ENCODE measurements around the gene NUP107.

The NUP107 gene

GRCh38 chr12:68749443-68749842, 62.7 kb downstream of the NUP107 start:
- no peak overlapping the region for H3K4me3 ChIP-seq
- H3K4me1 ChIP-seq: peaks cover 13% of the 10 kb centered on the region
- DNase-seq (ENCODE audit: low spot score in 2 of 2): no peak
- no peaks in the 10 kb centered on the region for H3K9me3 ChIP-seq
- no peaks in the 10 kb centered on the region for H3K27me3 ChIP-seq (ENCODE audit: low read depth)
- in situ Hi-C loops (cut with MboI; ENCODE audit: low sequenced_read_pairs): no loop called here
- H3K36me3 ChIP-seq (replicated peaks): peaks cover 3% of the 10 kb centered on the region; the same call in 1 of the 2 replicates

- in situ Hi-C loops (cut with MboI; ENCODE audit: low sequenced_read_pairs): no loop called here
Measured at GRCh38 chr12:68749861-68750260, 63.1 kb downstream of the NUP107 start.

GRCh38 chr12:68750506-68750905, 63.7 kb downstream of the NUP107 start:
- in situ Hi-C loops (cut with MboI; ENCODE audit: low sequenced_read_pairs): no loop called here
- Histone ChIP-seq H3K9me3 (no peaks in the 10 kb centered on the region), H3K4me3 (no peak overlapping the region), H3K4me1 (peaks cover 11% of the 10 kb centered on the region), H3K36me3 (replicated peaks) (peaks cover 3% of the 10 kb centered on the region; the same call in 1 of the 2 replicates), H3K27me3 (ENCODE audit: low read depth) (no peaks in the 10 kb centered on the region)
- no peak for DNase-seq (ENCODE audit: low spot score in 2 of 2)

More at GRCh38 chr12:68749861-68750260, 63.1 kb downstream of the NUP107 start:
- Histone ChIP-seq H3K4me1 (peaks cover 13% of the 10 kb centered on the region), H3K36me3 (replicated peaks) (peaks cover 3% of the 10 kb centered on the region; the same call in 1 of the 2 replicates), H3K4me3 (no peak overlapping the region), H3K27me3 (ENCODE audit: low read depth) (no peaks in the 10 kb centered on the region), H3K9me3 (no peaks in the 10 kb centered on the region)
- DNase-seq (ENCODE audit: low spot score in 2 of 2): no peak

- DNase-seq (ENCODE audit: low spot score in 2 of 2): no peak
- H3K9me3 ChIP-seq: no peaks in the 10 kb centered on the region
- H3K4me1 ChIP-seq: no peaks in the 10 kb centered on the region
- no peak overlapping the region for H3K4me3 ChIP-seq
- peaks cover 15% of the 10 kb centered on the region; the same call in 1 of the 2 replicates for H3K36me3 ChIP-seq (replicated peaks)
- in situ Hi-C loops (cut with MboI; ENCODE audit: low sequenced_read_pairs): no loop called here
- no peaks in the 10 kb centered on the region for H3K27me3 ChIP-seq (ENCODE audit: low read depth)
Measured at GRCh38 chr12:68755536-68756243, 68.9 kb downstream of the NUP107 start.

- Histone ChIP-seq H3K4me1 (no peaks in the 10 kb centered on the region), H3K4me3 (no peak overlapping the region), H3K36me3 (replicated peaks) (peaks cover 20% of the 10 kb centered on the region), H3K27me3 (ENCODE audit: low read depth) (no peaks in the 10 kb centered on the region), H3K9me3 (no peaks in the 10 kb centered on the region)
- in situ Hi-C loops (cut with MboI; ENCODE audit: low sequenced_read_pairs): no loop called here
- no peak for DNase-seq (ENCODE audit: low spot score in 2 of 2)
Measured at GRCh38 chr12:68759852-68760251, 73.1 kb downstream of the NUP107 start.

- no peak overlapping the region for H3K4me3 ChIP-seq
- H3K36me3 ChIP-seq (replicated peaks): peaks cover 20% of the 10 kb centered on the region
- DNase-seq (ENCODE audit: low spot score in 2 of 2): no peak
- H3K9me3 ChIP-seq: no peaks in the 10 kb centered on the region
- in situ Hi-C loops (cut with MboI; ENCODE audit: low sequenced_read_pairs): no loop called here
- no peaks in the 10 kb centered on the region for H3K27me3 ChIP-seq (ENCODE audit: low read depth)
- H3K4me1 ChIP-seq: no peaks in the 10 kb centered on the region
Measured at GRCh38 chr12:68760806-68761441, 74.1 kb downstream of the NUP107 start.

- in situ Hi-C loops (cut with MboI; ENCODE audit: low sequenced_read_pairs): no loop called here
- Histone ChIP-seq H3K4me1 (no peaks in the 10 kb centered on the region), H3K27me3 (ENCODE audit: low read depth) (no peaks in the 10 kb centered on the region), H3K9me3 (no peaks in the 10 kb centered on the region), H3K36me3 (replicated peaks) (peaks cover 19% of the 10 kb centered on the region), H3K4me3 (no peak overlapping the region)
- DNase-seq (ENCODE audit: low spot score in 2 of 2): no peak
Measured at GRCh38 chr12:68761442-68761812, 74.6 kb downstream of the NUP107 start.

GRCh38 chr12:68761901-68762630, 75.3 kb downstream of the NUP107 start:
- no peaks in the 10 kb centered on the region for H3K27me3 ChIP-seq (ENCODE audit: low read depth)
- DNase-seq (ENCODE audit: low spot score in 2 of 2): no peak
- peaks cover 16% of the 10 kb centered on the region for H3K36me3 ChIP-seq (replicated peaks)
- H3K4me3 ChIP-seq: no peak overlapping the region
- in situ Hi-C loops (cut with MboI; ENCODE audit: low sequenced_read_pairs): no loop called here
- H3K9me3 ChIP-seq: no peaks in the 10 kb centered on the region
- no peaks in the 10 kb centered on the region for H3K4me1 ChIP-seq

- DNase-seq (ENCODE audit: low spot score in 2 of 2): no peak
- no peaks in the 10 kb centered on the region for H3K4me1 ChIP-seq
- H3K9me3 ChIP-seq: no peaks in the 10 kb centered on the region
- H3K4me3 ChIP-seq: no peak overlapping the region
- no peaks in the 10 kb centered on the region for H3K27me3 ChIP-seq (ENCODE audit: low read depth)
- in situ Hi-C loops (cut with MboI; ENCODE audit: low sequenced_read_pairs): no loop called here
- peaks cover 12% of the 10 kb centered on the region for H3K36me3 ChIP-seq (replicated peaks)
Measured at GRCh38 chr12:68762691-68763090, 75.9 kb downstream of the NUP107 start.

GRCh38 chr12:68765696-68766095, 78.9 kb downstream of the NUP107 start:
- DNase-seq (ENCODE audit: low spot score in 2 of 2): no peak
- in situ Hi-C loops (cut with MboI; ENCODE audit: low sequenced_read_pairs): no loop called here
- Histone ChIP-seq H3K36me3 (replicated peaks) (peaks cover 8% of the 10 kb centered on the region), H3K4me1 (no peaks in the 10 kb centered on the region), H3K4me3 (no peak overlapping the region), H3K27me3 (ENCODE audit: low read depth) (no peaks in the 10 kb centered on the region), H3K9me3 (no peaks in the 10 kb centered on the region)

GRCh38 chr12:68766646-68767045, 79.9 kb downstream of the NUP107 start:
- in situ Hi-C loops (cut with MboI; ENCODE audit: low sequenced_read_pairs): no loop called here
- Histone ChIP-seq H3K27me3 (ENCODE audit: low read depth) (no peaks in the 10 kb centered on the region), H3K4me1 (no peaks in the 10 kb centered on the region), H3K36me3 (replicated peaks) (peaks cover 8% of the 10 kb centered on the region), H3K9me3 (no peaks in the 10 kb centered on the region), H3K4me3 (no peak overlapping the region)
- DNase-seq (ENCODE audit: low spot score in 2 of 2): no peak

- no peak for DNase-seq (ENCODE audit: low spot score in 2 of 2)
- no peaks in the 10 kb centered on the region for H3K9me3 ChIP-seq
- no peaks in the 10 kb centered on the region for H3K4me1 ChIP-seq
- H3K27me3 ChIP-seq (ENCODE audit: low read depth): no peaks in the 10 kb centered on the region
- H3K4me3 ChIP-seq: no peak overlapping the region
- peaks cover 8% of the 10 kb centered on the region for H3K36me3 ChIP-seq (replicated peaks)
- in situ Hi-C loops (cut with MboI; ENCODE audit: low sequenced_read_pairs): no loop called here
Measured at GRCh38 chr12:68767191-68767590, 80.4 kb downstream of the NUP107 start.

- no peaks in the 10 kb centered on the region for H3K4me1 ChIP-seq
- in situ Hi-C loops (cut with MboI; ENCODE audit: low sequenced_read_pairs): no loop called here
- DNase-seq (ENCODE audit: low spot score in 2 of 2): no peak
- no peak overlapping the region for H3K4me3 ChIP-seq
- H3K27me3 ChIP-seq (ENCODE audit: low read depth): no peaks in the 10 kb centered on the region
- peaks cover 8% of the 10 kb centered on the region for H3K36me3 ChIP-seq (replicated peaks)
- no peaks in the 10 kb centered on the region for H3K9me3 ChIP-seq
Measured at GRCh38 chr12:68768431-68768939, 81.7 kb downstream of the NUP107 start.

- Histone ChIP-seq H3K4me1 (no peaks in the 10 kb centered on the region), H3K36me3 (replicated peaks) (no peaks in the 10 kb centered on the region; the same call in 1 of the 2 replicates), H3K9me3 (no peaks in the 10 kb centered on the region), H3K4me3 (no peak overlapping the region), H3K27me3 (ENCODE audit: low read depth) (no peaks in the 10 kb centered on the region)
- DNase-seq (ENCODE audit: low spot score in 2 of 2): no peak
- in situ Hi-C loops (cut with MboI; ENCODE audit: low sequenced_read_pairs): no loop called here
Measured at GRCh38 chr12:68769941-68770340, 83.2 kb downstream of the NUP107 start.

All from HAP-1 (cell line).